Gastrocnemius medialis (tissue), 4 donors: Measurements from ENCODE around the gene TARS3.

Experiments used
- POLR2A ChIP-seq, 2 donors: fragments of 450-650 bp; IDR thresholded peaks; one replicate each; pipeline ENCODE4 v1.6.1; 2017; ENCODE audit warnings: antibody characterized with exemption in 2 of 2, mild to moderate bottlenecking in 2 of 2, moderate library complexity in 2 of 2
- TF ChIP-seq, protein P1 (sequence below), 5 experiments: fragments of 450-650 bp in 3 of 5; fragments of 200-600 bp in 2 of 5; sonication (generic) in 2 of 5; IDR thresholded peaks in 4 of 5; conservative IDR thresholded peaks in 1 of 5; 1 replicate in 4 of 5; 2 replicates in 1 of 5; pipeline ENCODE4 v1.5.1; 2016 to 2019; ENCODE audit warnings: antibody characterized with exemption in 5 of 5, mild to moderate bottlenecking in 3 of 5, moderate library complexity in 3 of 5

DNA sequence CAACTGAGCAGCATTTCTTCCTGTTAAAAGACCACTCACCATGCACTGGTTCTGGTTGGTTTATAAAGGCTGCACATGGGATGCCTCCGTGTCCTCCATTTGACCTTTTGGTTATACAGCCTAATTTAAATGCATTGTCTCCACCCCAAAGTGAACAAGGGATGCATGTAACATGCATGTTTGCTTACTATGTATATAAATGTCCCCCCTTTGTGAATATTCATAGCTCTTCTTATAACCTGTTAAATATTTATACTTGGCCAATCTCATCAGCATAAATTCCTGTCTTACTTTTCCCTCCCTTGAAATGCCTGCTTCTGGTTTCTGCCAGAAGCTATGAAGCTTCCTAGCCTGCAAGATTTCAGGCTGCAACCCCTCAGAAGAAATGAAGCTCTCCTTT, 27.4 kb downstream of the TARS3 start:
- TF ChIP-seq, protein P1, sequence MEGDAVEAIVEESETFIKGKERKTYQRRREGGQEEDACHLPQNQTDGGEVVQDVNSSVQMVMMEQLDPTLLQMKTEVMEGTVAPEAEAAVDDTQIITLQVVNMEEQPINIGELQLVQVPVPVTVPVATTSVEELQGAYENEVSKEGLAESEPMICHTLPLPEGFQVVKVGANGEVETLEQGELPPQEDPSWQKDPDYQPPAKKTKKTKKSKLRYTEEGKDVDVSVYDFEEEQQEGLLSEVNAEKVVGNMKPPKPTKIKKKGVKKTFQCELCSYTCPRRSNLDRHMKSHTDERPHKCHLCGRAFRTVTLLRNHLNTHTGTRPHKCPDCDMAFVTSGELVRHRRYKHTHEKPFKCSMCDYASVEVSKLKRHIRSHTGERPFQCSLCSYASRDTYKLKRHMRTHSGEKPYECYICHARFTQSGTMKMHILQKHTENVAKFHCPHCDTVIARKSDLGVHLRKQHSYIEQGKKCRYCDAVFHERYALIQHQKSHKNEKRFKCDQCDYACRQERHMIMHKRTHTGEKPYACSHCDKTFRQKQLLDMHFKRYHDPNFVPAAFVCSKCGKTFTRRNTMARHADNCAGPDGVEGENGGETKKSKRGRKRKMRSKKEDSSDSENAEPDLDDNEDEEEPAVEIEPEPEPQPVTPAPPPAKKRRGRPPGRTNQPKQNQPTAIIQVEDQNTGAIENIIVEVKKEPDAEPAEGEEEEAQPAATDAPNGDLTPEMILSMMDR (IDR thresholded peaks at IDR 0.05 in 4 of 5, conservative IDR thresholded peaks at IDR 0.05 in 1 of 5): no peak
- no peak for TF ChIP-seq POLR2A (IDR thresholded peaks at IDR 0.05)
